HG02870 (cell line): ENCODE data around the gene TMEM54.

Experiments used
- ATAC-seq: cut with Tn5 transposase; IDR thresholded peaks from one replicate; pipeline ENCODE4 v1.9.1; 2021; ENCODE audit warnings: mild to moderate bottlenecking, moderate library complexity; ENCODE audit not compliant: unreplicated experiment

TMEM54 gene, protein sequence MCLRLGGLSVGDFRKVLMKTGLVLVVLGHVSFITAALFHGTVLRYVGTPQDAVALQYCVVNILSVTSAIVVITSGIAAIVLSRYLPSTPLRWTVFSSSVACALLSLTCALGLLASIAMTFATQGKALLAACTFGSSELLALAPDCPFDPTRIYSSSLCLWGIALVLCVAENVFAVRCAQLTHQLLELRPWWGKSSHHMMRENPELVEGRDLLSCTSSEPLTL

GRCh38 chr1:32900956-32901822, at the start of gene TMEM54:
Gene TMEM54, minus strand, starts transcription at chr1:32901389. Its CDS starts 151 bp downstream, at chr1:32901238.
- no peak for ATAC-seq

- ATAC-seq: no peak
These were observed 48.3 kb upstream of the TMEM54 start for GRCh38 chr1:32949519-32949918.

GRCh38 chr1:32948905-32949304, 47.7 kb upstream of the TMEM54 start:
- no peak for ATAC-seq

DNA sequence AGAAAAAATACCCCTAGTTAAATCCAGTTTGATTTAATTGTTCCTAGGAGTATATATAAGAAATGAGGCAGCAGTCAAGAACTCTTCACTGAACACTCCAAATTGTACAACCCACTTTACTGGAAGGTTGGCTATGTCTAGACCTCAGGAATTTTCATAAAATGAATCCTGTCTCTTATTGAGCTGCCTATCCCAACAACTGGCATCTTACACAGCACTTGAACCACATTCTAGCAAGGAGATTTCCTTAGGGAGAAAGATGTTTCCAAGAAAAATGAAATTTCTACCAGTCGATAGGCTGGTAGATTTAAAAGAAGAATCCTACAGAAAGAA, 47.2 kb upstream of the TMEM54 start:
- ATAC-seq: no peak

GRCh38 chr1:32947669-32948389, 46.6 kb upstream of the TMEM54 start:
- no peak for ATAC-seq

- no peak for ATAC-seq
These were observed 45.2 kb upstream of the TMEM54 start for GRCh38 chr1:32946413-32946812.

DNA sequence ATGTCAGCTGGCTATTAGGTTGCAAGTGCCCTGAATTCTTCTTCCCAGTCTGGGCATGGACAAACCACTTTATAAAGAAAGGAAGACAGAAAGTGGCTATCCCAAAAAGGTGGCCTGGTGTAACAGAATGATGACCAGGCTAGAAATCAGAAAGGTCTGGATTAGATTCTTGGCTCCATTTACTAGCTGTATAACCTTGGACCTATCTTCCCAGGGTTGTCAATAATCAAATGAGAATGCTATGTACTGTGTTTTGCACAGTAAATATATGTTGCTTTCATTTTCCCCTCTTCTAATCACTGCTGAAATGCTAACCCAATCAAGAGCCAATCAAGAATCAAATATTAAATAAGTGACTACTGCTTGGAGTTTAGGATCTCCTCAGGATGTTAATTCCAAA, 43.0 kb upstream of the TMEM54 start:
- ATAC-seq: no peak

- no peak for ATAC-seq
These were observed 38.6 kb upstream of the TMEM54 start for GRCh38 chr1:32939655-32940371.

GRCh38 chr1:32937061-32937460, 35.9 kb upstream of the TMEM54 start:
- no peak for ATAC-seq

GRCh38 chr1:32934535-32934934, 33.3 kb upstream of the TMEM54 start:
- no peak for ATAC-seq

- ATAC-seq: no peak
These were observed 32.6 kb upstream of the TMEM54 start for GRCh38 chr1:32933742-32934322.

DNA sequence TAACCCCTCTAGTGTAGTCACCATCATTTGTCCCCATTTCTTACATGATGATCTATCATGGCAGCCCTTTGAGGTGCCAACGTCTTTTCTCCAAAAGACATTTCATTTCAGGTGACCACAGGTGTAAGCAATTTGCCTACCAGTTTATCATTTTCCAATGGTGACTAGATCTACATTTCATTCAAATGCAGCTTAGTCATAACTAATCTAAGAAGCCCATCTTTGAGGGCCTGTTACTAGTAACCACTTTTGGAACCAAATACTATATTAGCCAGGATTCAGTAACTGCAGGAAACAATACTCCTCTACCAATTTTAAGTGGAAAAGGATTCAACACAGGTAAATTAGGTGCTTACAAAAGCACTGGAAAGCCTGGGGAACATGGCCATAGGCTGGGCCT, 30.6 kb upstream of the TMEM54 start:
- ATAC-seq: no peak

DNA sequence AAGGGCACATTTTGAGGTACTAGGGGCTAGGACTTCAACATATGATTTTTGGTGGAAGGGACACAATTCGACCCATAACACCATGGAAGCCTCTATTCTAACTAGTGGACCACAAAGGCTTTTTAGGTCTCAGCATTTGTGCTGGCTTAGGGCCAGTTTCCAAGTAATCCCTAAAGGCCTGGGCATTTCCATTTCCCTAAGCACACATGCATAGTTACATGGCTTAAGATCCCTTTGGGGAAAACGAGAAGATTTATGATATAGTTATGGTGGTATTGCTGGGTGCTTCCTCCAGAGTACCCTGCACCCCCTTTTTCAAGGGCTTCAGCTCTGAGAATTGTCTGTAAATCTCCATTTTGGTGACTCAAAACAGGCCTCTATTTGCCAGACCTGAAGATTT, 28.2 kb upstream of the TMEM54 start:
- ATAC-seq: no peak

GRCh38 chr1:32928715-32929114, 27.5 kb upstream of the TMEM54 start:
- ATAC-seq: no peak

DNA sequence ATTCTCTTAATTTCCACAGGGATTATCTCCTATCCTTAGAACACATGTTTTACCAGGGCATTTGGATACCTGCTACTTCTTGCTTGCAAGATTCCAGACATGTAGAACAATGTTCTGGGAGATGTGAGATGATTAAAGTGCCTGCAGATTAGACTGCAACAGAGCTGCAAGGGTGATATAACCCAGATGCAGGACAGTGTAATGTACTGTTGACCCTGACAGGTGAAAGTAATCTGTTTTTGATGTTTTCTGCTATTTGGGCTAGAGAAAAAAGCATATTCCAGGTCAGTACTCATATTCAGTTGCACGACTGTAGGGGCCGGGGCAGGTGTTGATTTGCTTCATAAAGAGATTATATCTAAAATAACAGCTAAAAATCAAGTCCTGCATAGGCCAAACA, 27.1 kb upstream of the TMEM54 start:
- no peak for ATAC-seq

GRCh38 chr1:32927441-32927840, 26.3 kb upstream of the TMEM54 start:
- no peak for ATAC-seq

DNA sequence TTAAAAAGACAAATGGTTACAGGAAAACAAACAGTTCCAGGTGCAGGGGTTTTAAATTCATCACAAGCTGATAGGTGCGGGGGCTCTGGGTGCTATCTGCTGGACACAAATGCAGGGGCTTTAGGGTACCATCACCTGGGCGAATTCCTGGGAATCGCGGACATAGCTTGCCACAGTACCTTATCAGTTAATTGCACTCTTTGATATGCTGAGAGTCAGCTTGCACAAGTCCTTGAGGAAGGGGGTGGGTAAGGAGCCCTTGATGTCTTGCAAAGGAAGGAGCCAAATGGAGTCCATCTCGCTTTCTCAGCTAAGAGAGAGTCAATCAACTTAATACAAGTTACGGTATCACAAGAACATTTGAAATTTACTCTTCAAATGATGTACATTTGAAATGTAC, 25.4 kb upstream of the TMEM54 start:
- no peak for ATAC-seq

- no peak for ATAC-seq
These were observed 24.4 kb upstream of the TMEM54 start for GRCh38 chr1:32925403-32926162.

GRCh38 chr1:32924881-32925344, 23.7 kb upstream of the TMEM54 start:
- no peak for ATAC-seq

DNA sequence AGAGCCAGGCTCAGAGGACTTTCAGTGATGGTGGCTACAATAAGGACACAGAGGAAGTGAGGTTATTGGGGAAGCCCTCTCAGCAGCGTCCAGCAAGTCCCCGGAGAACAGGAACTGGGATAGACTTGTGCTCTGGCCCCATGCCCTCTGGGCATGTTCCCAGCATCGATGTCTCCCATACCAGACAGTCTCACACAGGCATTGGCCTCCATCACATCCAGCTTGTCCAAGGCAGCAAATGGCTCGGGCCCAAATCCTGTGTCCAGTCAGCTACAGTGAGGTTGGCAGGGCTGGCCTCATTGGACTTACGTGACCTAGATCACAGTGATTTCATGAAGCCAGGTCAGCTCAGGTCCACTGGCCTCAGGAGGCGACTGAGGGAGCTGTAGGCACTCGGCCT, 19.6 kb upstream of the TMEM54 start:
- no peak for ATAC-seq
